Measurements from ENCODE around the gene SRC. TPM values are rescaled to one million over a fixed set of nuclear protein-coding genes. Genes with fewer than 3 reads are reported as not detected.

The SRC gene
- total and polyA plus RNA-seq, 2 experiments from 2014 or later, result 8.0 to 25.9 TPM

DNA sequence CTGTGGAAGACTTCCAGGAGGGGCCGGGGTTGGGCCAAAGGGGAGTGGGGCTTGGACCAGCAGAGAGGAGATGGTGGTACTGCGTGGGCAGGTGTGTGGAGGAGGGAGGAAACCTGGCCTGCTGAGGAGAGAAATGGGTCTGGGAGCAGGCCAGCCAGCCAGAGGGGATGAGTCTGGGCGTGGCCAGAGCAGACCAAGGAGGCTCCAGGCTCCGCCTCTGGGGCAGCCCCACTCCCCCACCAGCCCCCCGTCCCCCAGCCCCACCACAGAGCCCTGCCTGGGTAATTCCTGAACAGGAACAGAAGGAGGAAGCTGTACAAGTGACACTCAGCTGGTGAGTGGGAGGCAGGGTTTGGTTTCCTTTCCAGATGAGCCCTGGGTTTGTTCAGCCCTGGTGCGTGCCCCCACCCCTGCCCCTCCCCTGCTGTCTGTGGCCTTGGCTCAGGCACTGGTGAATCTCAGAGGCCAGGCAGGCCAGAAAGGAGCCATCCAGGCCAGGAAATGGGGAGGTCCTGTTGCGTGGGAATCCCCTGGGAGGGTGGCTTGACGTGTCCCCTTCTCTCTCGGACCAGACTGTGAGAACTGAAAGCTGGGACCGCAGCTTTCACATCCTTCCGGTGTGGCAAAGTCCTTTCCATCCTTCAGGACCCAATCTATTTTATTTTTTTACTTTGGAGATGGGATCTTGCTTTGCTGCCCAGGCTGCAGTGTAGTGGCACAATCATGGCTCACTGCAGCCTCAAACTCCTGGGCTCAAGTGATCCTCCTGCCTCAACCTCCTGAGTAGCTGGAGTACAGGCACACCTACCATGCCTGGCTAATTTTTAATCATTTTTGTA, 9.4 kb upstream of the SRC start:
- H3K4me1 Mint-ChIP-seq, result peaks cover 20% of the 10 kb centered on the region; the same call in 2 of the 3 replicates
- Histone ChIP-seq H3K4me2 (peak overlapping the region; percentile 55; the same call in 1 of the 2 replicates), H3K79me2 (replicated peaks; ENCODE audit: insufficient read depth) (no peaks in the 10 kb centered on the region), H2AFZ (peak overlapping the region; percentile 91), H4K20me1 (replicated peaks; ENCODE audit: insufficient read depth) (no peaks in the 10 kb centered on the region), H3K9me2 (ENCODE audit: insufficient read depth) (no peaks in the 10 kb centered on the region), H3K36me3 (ENCODE audit: insufficient read depth) (no peaks in the 10 kb centered on the region), H3K4me1 (ENCODE audit: insufficient read depth) (no peaks in the 10 kb centered on the region), H3K27me3 (ENCODE audit: insufficient read depth) (no peaks in the 10 kb centered on the region), H3F3A (replicated peaks; ENCODE audit: low read depth) (peaks cover 6% of the 10 kb centered on the region; the same call in 1 of the 2 replicates), H3K4me3 (no peak overlapping the region), H3K27ac (ENCODE audit: low read depth) (no peak overlapping the region)
- TF ChIP-seq EZH2phosphoT487 (IDR thresholded peaks at IDR 0.05; ENCODE audit: unreplicated experiment) (no peak), JUNB (IDR thresholded peaks at IDR 0.05; ENCODE audit: unreplicated experiment) (no peak), ZNF331 (CRISPR knock-in tag; IDR thresholded peaks at IDR 0.05; ENCODE audit: low read depth) (no peak)
- TF ChIP-seq, protein P1, sequence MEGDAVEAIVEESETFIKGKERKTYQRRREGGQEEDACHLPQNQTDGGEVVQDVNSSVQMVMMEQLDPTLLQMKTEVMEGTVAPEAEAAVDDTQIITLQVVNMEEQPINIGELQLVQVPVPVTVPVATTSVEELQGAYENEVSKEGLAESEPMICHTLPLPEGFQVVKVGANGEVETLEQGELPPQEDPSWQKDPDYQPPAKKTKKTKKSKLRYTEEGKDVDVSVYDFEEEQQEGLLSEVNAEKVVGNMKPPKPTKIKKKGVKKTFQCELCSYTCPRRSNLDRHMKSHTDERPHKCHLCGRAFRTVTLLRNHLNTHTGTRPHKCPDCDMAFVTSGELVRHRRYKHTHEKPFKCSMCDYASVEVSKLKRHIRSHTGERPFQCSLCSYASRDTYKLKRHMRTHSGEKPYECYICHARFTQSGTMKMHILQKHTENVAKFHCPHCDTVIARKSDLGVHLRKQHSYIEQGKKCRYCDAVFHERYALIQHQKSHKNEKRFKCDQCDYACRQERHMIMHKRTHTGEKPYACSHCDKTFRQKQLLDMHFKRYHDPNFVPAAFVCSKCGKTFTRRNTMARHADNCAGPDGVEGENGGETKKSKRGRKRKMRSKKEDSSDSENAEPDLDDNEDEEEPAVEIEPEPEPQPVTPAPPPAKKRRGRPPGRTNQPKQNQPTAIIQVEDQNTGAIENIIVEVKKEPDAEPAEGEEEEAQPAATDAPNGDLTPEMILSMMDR (conservative IDR thresholded peaks at IDR 0.05; ENCODE audit: low read depth in 2 of 2), result no peak
- TF ChIP-seq, protein P2, sequence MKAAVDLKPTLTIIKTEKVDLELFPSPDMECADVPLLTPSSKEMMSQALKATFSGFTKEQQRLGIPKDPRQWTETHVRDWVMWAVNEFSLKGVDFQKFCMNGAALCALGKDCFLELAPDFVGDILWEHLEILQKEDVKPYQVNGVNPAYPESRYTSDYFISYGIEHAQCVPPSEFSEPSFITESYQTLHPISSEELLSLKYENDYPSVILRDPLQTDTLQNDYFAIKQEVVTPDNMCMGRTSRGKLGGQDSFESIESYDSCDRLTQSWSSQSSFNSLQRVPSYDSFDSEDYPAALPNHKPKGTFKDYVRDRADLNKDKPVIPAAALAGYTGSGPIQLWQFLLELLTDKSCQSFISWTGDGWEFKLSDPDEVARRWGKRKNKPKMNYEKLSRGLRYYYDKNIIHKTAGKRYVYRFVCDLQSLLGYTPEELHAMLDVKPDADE (IDR thresholded peaks at IDR 0.05), result no peak
- ATAC-seq (peak; percentile 85), DNase-seq (ENCODE audit: low spot score) (peak; percentile 59)
- peaks cover 15% of the 10 kb centered on the region for H3K27me3 Mint-ChIP-seq (ENCODE audit: insufficient read depth, low read depth, poor library complexity)
- H3K36me3 Mint-ChIP-seq (ENCODE audit: low read depth), result no peaks in the 10 kb centered on the region
- no peak overlapping the region for H3K4me3 Mint-ChIP-seq
- H3K27ac Mint-ChIP-seq, result peak overlapping the region; percentile 76; the same call in 1 of the 2 replicates
- H3K9me3 Mint-ChIP-seq, result no peaks in the 10 kb centered on the region; the same call in 2 of the 3 replicates

GRCh38 chr20:37337208-37337991, 8.5 kb upstream of the SRC start:
- H3K27me3 Mint-ChIP-seq (ENCODE audit: insufficient read depth, low read depth, poor library complexity), result peaks cover 15% of the 10 kb centered on the region
- ATAC-seq, result peak; percentile 15; the same call in 2 of the 3 replicates
- DNase-seq (ENCODE audit: low spot score), result no peak
- H3K27ac Mint-ChIP-seq, result no peak overlapping the region
- no peak overlapping the region for H3K27ac ChIP-seq (ENCODE audit: low read depth)
- H3K36me3 Mint-ChIP-seq (ENCODE audit: low read depth), result no peaks in the 10 kb centered on the region
- H4K20me1 ChIP-seq (replicated peaks; ENCODE audit: insufficient read depth), result no peaks in the 10 kb centered on the region
- TF ChIP-seq EZH2 (IDR thresholded peaks at IDR 0.05; ENCODE audit: low read depth, unreplicated experiment), result no peak
- TF ChIP-seq NANOG (IDR thresholded peaks at IDR 0.05; ENCODE audit: borderline replicate concordance), result no peak
- TF ChIP-seq, protein P1 (conservative IDR thresholded peaks at IDR 0.05; ENCODE audit: low read depth in 2 of 2), result no peak
- no peak for TF ChIP-seq JUNB (IDR thresholded peaks at IDR 0.05; ENCODE audit: unreplicated experiment)
- TF ChIP-seq, protein P3, sequence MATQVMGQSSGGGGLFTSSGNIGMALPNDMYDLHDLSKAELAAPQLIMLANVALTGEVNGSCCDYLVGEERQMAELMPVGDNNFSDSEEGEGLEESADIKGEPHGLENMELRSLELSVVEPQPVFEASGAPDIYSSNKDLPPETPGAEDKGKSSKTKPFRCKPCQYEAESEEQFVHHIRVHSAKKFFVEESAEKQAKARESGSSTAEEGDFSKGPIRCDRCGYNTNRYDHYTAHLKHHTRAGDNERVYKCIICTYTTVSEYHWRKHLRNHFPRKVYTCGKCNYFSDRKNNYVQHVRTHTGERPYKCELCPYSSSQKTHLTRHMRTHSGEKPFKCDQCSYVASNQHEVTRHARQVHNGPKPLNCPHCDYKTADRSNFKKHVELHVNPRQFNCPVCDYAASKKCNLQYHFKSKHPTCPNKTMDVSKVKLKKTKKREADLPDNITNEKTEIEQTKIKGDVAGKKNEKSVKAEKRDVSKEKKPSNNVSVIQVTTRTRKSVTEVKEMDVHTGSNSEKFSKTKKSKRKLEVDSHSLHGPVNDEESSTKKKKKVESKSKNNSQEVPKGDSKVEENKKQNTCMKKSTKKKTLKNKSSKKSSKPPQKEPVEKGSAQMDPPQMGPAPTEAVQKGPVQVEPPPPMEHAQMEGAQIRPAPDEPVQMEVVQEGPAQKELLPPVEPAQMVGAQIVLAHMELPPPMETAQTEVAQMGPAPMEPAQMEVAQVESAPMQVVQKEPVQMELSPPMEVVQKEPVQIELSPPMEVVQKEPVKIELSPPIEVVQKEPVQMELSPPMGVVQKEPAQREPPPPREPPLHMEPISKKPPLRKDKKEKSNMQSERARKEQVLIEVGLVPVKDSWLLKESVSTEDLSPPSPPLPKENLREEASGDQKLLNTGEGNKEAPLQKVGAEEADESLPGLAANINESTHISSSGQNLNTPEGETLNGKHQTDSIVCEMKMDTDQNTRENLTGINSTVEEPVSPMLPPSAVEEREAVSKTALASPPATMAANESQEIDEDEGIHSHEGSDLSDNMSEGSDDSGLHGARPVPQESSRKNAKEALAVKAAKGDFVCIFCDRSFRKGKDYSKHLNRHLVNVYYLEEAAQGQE (IDR thresholded peaks at IDR 0.05; ENCODE audit: unreplicated experiment), result no peak
- TF ChIP-seq ZNF331 (CRISPR knock-in tag; IDR thresholded peaks at IDR 0.05; ENCODE audit: low read depth), result no peak
- no peak for TF ChIP-seq STAT1 (IDR thresholded peaks at IDR 0.05; ENCODE audit: unreplicated experiment)
- TF ChIP-seq POLR2AphosphoS5 (IDR thresholded peaks at IDR 0.05; ENCODE audit: low read depth), result no peak
- peaks cover 20% of the 10 kb centered on the region for H3K4me1 Mint-ChIP-seq
- peaks cover 6% of the 10 kb centered on the region; the same call in 1 of the 2 replicates for H3F3A ChIP-seq (replicated peaks; ENCODE audit: low read depth)
- H3K27me3 ChIP-seq (ENCODE audit: insufficient read depth), result no peaks in the 10 kb centered on the region
- no peaks in the 10 kb centered on the region for H3K4me1 ChIP-seq (ENCODE audit: insufficient read depth)
- no peaks in the 10 kb centered on the region for H3K9me2 ChIP-seq (ENCODE audit: insufficient read depth)
- H3K9me3 Mint-ChIP-seq, result no peaks in the 10 kb centered on the region; the same call in 2 of the 3 replicates
- no peak overlapping the region for H2AFZ ChIP-seq
- H3K4me2 ChIP-seq, result no peak overlapping the region
- no peaks in the 10 kb centered on the region for H3K79me2 ChIP-seq (replicated peaks; ENCODE audit: insufficient read depth)
- H3K4me3 Mint-ChIP-seq, result no peak overlapping the region
- H3K36me3 ChIP-seq (ENCODE audit: insufficient read depth), result no peaks in the 10 kb centered on the region
- H3K4me3 ChIP-seq, result no peak overlapping the region
